ENCODE data around the gene PGBD5.

DNA sequence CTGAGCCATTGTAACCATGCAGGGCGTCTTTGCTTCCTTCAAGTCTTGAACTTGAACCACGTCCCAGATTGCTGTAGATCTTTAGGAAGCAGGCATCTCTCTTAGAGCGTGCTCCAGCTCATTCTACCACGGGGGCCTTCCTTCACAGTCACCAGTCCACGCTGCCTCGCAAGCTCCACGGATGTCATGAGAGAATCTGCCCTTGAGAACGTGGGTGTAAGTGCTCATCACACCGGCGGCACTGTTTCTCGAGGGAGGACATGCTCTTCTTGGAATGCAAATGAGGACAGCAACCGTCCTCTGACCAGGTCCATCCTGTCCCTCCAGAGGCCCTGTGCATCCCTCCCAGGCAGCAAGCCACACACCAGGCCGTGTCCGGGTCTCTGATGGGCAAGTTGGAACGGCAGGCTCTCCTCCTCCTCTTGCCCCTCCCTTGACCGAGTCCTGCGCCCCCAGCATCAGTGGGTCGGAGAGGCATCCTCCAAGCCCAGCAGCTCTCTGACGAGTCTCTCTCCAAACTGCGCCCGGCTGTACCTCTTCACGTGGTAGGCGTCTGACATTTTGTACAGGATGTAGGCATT is 103.1 kb downstream of the PGBD5 start:
- TF ChIP-seq, protein P1, sequence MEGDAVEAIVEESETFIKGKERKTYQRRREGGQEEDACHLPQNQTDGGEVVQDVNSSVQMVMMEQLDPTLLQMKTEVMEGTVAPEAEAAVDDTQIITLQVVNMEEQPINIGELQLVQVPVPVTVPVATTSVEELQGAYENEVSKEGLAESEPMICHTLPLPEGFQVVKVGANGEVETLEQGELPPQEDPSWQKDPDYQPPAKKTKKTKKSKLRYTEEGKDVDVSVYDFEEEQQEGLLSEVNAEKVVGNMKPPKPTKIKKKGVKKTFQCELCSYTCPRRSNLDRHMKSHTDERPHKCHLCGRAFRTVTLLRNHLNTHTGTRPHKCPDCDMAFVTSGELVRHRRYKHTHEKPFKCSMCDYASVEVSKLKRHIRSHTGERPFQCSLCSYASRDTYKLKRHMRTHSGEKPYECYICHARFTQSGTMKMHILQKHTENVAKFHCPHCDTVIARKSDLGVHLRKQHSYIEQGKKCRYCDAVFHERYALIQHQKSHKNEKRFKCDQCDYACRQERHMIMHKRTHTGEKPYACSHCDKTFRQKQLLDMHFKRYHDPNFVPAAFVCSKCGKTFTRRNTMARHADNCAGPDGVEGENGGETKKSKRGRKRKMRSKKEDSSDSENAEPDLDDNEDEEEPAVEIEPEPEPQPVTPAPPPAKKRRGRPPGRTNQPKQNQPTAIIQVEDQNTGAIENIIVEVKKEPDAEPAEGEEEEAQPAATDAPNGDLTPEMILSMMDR (IDR thresholded peaks at IDR 0.05; ENCODE audit: insufficient read depth, low read depth, low read length), result no peak
- no peak for TF ChIP-seq EZH2 (IDR thresholded peaks at IDR 0.05; ENCODE audit: insufficient read depth, low read length)

Data from astrocyte (in vitro differentiated cells and primary cell).